Vagina (tissue), 2 donors: ENCODE data around the gene NHP2.

ENCODE experiments used
- CTCF ChIP-seq, 3 experiments: fragments of 450-650 bp in 2 of 3; fragments of 200-600 bp in 1 of 3; sonication (generic) in 1 of 3; IDR thresholded peaks; one replicate each; pipeline ENCODE4 v1.5.1; 2017 to 2019; ENCODE audit warnings: antibody characterized with exemption in 3 of 3, mild to moderate bottlenecking in 2 of 3, moderate library complexity in 2 of 3
- POLR2AphosphoS5 ChIP-seq, 2 donors: sonication (generic); formaldehyde crosslinking; IDR thresholded peaks; one replicate each; pipeline ENCODE4 v1.9.0; 2017; ENCODE audit warnings: antibody characterized with exemption in 2 of 2, mild to moderate bottlenecking in 2 of 2, low read depth in 1 of 2; ENCODE audit not compliant: insufficient read depth in 1 of 2

- no peak for TF ChIP-seq POLR2AphosphoS5 (IDR thresholded peaks at IDR 0.05; ENCODE audit: insufficient read depth in 1 of 2, low read depth in 1 of 2)
- no peak for TF ChIP-seq CTCF (IDR thresholded peaks at IDR 0.05)
Measured at GRCh38 chr5:178113141-178113787, 40.4 kb downstream of the NHP2 start, which contains the start of gene N4BP3.
